HUES48 (cell line): Measurements from ENCODE around the gene CNOT2.

Source experiments
- H3K27ac ChIP-seq: one replicate; pipeline ENCODE4 v1.7.0; 2013; ENCODE audit warnings: low read depth, low read length, inconsistent platforms
- H3K27me3 ChIP-seq: 2 replicates; pipeline ENCODE4 v1.6.1; 2013; ENCODE audit warnings: mild to moderate bottlenecking, low read length; ENCODE audit not compliant: control insufficient read depth, insufficient read depth
- H3K36me3 ChIP-seq: 2 replicates; pipeline ENCODE4 v1.6.1; 2013; ENCODE audit warnings: low read length; ENCODE audit not compliant: control insufficient read depth, insufficient read depth
- H3K4me1 ChIP-seq: 2 replicates; pipeline ENCODE4 v1.6.1; 2013; ENCODE audit warnings: mild to moderate bottlenecking, low read length; ENCODE audit not compliant: control insufficient read depth, insufficient read depth
- H3K4me3 ChIP-seq: 2 replicates; pipeline ENCODE4 v1.5.1; 2013; ENCODE audit warnings: mild to moderate bottlenecking, low read depth, low read length
- H3K9ac ChIP-seq: 2 replicates; pipeline ENCODE4 v1.6.1; 2013; ENCODE audit warnings: mild to moderate bottlenecking, low read depth, low read length, moderate library complexity
- H3K9me3 ChIP-seq: 2 replicates; pipeline ENCODE4 v1.6.1; 2013; ENCODE audit warnings: low read length; ENCODE audit not compliant: control insufficient read depth, insufficient read depth

CNOT2 gene

DNA sequence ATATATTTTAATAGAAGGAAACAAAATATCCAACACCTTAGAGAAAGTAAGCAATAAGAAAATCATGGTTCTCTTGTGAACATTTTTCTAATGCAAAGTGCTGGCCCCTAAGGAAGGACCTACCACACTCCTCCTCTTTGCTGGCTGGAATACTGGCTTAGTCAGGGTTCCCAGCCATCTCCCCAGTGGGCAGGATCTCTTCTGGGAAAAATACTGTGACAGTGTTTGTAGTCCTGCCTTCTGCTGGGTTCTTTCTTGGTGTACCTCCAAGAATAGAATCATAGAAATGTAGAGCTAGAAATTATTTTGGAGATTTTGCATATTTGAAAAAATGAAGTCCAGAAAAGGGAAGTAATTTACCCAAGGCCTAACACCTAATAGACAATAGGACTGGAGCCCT, 154.8 kb downstream of the CNOT2 start:
- peaks cover 3% of the 10 kb centered on the region; the same call in 1 of the 2 replicates for H3K4me1 ChIP-seq
- H3K9ac ChIP-seq: no peak overlapping the region
- H3K4me3 ChIP-seq: no peak overlapping the region
- no peak overlapping the region for H3K27ac ChIP-seq
- no peaks in the 10 kb centered on the region for H3K27me3 ChIP-seq
- H3K36me3 ChIP-seq: peaks cover 22% of the 10 kb centered on the region
- H3K9me3 ChIP-seq: no peaks in the 10 kb centered on the region

- peaks cover 22% of the 10 kb centered on the region for H3K36me3 ChIP-seq
Observed at GRCh38 chr12:70398862-70399261, 155.6 kb downstream of the CNOT2 start.

DNA sequence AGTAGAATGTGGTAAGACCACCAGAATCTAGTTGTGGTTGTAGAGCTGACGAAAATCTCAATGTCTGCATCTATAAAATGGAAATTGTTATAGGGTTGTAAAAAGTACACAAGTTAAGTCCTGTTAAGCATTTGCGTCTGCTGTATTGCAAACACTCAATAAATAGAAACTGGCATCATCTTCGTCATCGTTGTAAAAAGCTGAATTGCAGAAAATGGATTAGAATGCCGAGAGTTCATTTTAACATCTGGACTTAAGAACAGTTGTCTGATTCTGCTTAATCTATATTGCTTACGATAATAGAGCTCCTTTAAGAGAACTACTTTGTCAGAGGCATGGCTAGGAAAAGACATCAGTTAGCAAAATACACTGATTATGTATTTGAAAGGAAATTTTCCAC, 156.1 kb downstream of the CNOT2 start:
- H3K4me1 ChIP-seq: no peaks in the 10 kb centered on the region
- H3K36me3 ChIP-seq: peaks cover 22% of the 10 kb centered on the region
- H3K4me3 ChIP-seq: no peak overlapping the region
- no peaks in the 10 kb centered on the region for H3K27me3 ChIP-seq
- H3K9me3 ChIP-seq: no peaks in the 10 kb centered on the region
- H3K27ac ChIP-seq: no peak overlapping the region
- H3K9ac ChIP-seq: no peak overlapping the region

More at GRCh38 chr12:70398862-70399261, 155.6 kb downstream of the CNOT2 start:
- H3K27me3 ChIP-seq: no peaks in the 10 kb centered on the region
- no peaks in the 10 kb centered on the region for H3K4me1 ChIP-seq
- no peak overlapping the region for H3K4me3 ChIP-seq
- H3K27ac ChIP-seq: no peak overlapping the region
- no peak overlapping the region for H3K9ac ChIP-seq
- H3K9me3 ChIP-seq: no peaks in the 10 kb centered on the region

DNA sequence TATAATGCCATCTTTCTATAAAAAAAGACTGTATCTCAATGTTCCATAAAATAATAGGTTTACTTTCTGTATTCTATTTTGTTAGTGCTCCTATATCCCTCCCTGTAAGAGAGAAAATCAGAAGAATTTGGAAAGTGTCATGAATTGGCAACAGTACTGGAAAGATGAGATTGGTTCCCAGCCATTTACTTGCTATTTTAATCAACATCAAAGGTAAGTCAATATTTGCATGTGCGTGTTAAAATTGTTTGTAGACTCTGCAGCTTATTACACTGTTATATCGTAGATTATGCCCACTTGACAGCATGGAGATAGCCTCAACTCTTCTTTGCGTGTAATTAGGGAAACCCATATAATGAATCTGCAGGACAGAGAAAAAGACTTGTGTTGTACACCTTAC, 156.9 kb downstream of the CNOT2 start:
- Histone ChIP-seq H3K9ac (no peak overlapping the region), H3K4me1 (no peaks in the 10 kb centered on the region), H3K36me3 (peaks cover 22% of the 10 kb centered on the region), H3K4me3 (no peak overlapping the region), H3K9me3 (no peaks in the 10 kb centered on the region), H3K27me3 (no peaks in the 10 kb centered on the region), H3K27ac (no peak overlapping the region)

DNA sequence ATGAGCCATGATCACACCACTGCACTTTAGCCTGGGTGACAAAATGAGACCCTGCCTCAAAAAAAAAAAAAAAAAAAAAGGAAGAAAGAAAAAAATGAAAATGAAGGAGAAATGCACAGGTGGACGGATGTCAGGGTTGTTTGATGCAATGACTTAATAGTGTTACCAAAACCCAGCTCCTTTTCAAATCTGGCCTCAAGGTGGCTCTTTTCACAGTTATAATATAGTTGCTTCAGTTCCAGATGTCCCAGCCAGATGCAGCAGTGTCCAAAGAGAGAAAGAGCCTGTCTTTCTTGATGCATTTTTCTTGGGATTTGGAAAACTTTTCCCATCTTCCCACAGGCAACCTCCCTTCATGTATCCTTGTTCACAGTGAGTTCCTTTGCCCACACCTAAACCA, 159.4 kb downstream of the CNOT2 start:
- H3K36me3 ChIP-seq: peaks cover 22% of the 10 kb centered on the region
- no peaks in the 10 kb centered on the region for H3K9me3 ChIP-seq
- H3K4me1 ChIP-seq: no peaks in the 10 kb centered on the region
- H3K4me3 ChIP-seq: no peak overlapping the region
- no peak overlapping the region for H3K9ac ChIP-seq
- H3K27me3 ChIP-seq: no peaks in the 10 kb centered on the region
- no peak overlapping the region for H3K27ac ChIP-seq

GRCh38 chr12:70403826-70404225, 160.6 kb downstream of the CNOT2 start:
- Histone ChIP-seq H3K36me3 (peaks cover 22% of the 10 kb centered on the region), H3K4me3 (no peak overlapping the region), H3K9ac (no peak overlapping the region), H3K9me3 (no peaks in the 10 kb centered on the region), H3K27me3 (no peaks in the 10 kb centered on the region), H3K4me1 (no peaks in the 10 kb centered on the region), H3K27ac (no peak overlapping the region)
